ENCODE results near the gene HOXB1.

HOXB1 gene

GRCh38 chr17:48530887-48531272, at the start of gene HOXB1:
HOXB1 (minus strand) TSS chr17:48531011; CDS start chr17:48530904, 107 bp downstream.
- DNase-seq = no peak

GRCh38 chr17:48579760-48580554, 49.1 kb upstream of the HOXB1 start:
- DNase-seq = no peak

- no peak for DNase-seq
These were observed 48.6 kb upstream of the HOXB1 start for GRCh38 chr17:48579471-48579759.

GRCh38 chr17:48578616-48579470, 48.0 kb upstream of the HOXB1 start:
- no peak for DNase-seq

- DNase-seq = peak; percentile 35
These were observed 47.3 kb upstream of the HOXB1 start, which contains the start of gene HOXB4 for GRCh38 chr17:48577946-48578615. HOXB4 (minus strand) TSS chr17:48578350; CDS start chr17:48578319, 31 bp downstream.

GRCh38 chr17:48577330-48577945, 46.6 kb upstream of the HOXB1 start:
- DNase-seq = no peak

GRCh38 chr17:48576479-48577309, 45.9 kb upstream of the HOXB1 start:
- no peak for DNase-seq

GRCh38 chr17:48575673-48576478, 45.1 kb upstream of the HOXB1 start:
- no peak for DNase-seq

- DNase-seq = no peak
These were observed 44.3 kb upstream of the HOXB1 start for GRCh38 chr17:48575066-48575582.

- no peak for DNase-seq
These were observed 43.8 kb upstream of the HOXB1 start for GRCh38 chr17:48574505-48575065.

- no peak for DNase-seq
These were observed 41.1 kb upstream of the HOXB1 start for GRCh38 chr17:48571826-48572417.

- DNase-seq = no peak
These were observed 40.4 kb upstream of the HOXB1 start for GRCh38 chr17:48571024-48571818.

- DNase-seq = no peak
These were observed 39.7 kb upstream of the HOXB1 start for GRCh38 chr17:48570325-48571023.

- no peak for DNase-seq
These were observed 39.0 kb upstream of the HOXB1 start for GRCh38 chr17:48569674-48570324.

GRCh38 chr17:48569240-48569582, 38.4 kb upstream of the HOXB1 start:
- no peak for DNase-seq

- no peak for DNase-seq
These were observed 37.9 kb upstream of the HOXB1 start for GRCh38 chr17:48568499-48569239.

GRCh38 chr17:48567646-48568354, 37.0 kb upstream of the HOXB1 start:
- DNase-seq = no peak
